ENCODE results near the gene MYCBP2. TPM values are rescaled to one million over a fixed set of nuclear protein-coding genes. Genes with fewer than 3 reads are reported as not detected.

Gene MYCBP2
- total RNA-seq, 1 donor from 2014 or later: 119 TPM

DNA sequence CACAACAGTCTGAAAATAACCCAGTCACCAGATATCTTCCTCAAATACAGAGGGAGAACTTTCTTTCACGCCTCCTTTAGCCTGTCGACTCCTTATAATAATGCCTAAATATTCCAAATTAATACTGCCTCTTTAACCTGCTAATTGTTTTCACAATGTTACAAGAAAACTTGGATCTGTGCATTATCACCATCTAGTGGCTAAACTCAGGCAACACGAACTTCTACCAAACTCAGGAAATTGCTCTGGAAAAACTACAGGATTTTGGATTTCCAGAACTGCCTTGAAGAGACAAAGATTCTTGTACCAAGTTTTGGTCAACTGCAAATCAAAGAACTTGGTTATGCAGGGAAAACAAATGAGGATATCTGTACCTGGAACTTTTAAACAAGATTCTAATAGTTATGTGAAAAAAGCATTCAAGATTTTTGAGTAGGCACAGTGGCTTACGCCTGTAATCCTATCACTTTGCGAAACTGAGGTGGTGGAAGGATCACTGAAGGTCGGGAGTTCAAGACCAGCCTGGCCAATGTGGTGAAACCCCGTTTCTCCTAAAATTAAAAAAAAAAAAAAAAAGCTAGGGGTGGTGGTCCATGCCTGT, 324.2 kb downstream of the MYCBP2 start:
- intact Hi-C loops (cut with micrococcal nuclease): loop anchor here (1.0 kb wide), 2 partner anchors 10 to 22 kb away; partner anchors contain the start of gene CLN5

- intact Hi-C loops (cut with micrococcal nuclease): loop anchor here (1.0 kb wide), 2 partner anchors 10 to 22 kb away; partner anchors contain the start of gene CLN5
Observed at GRCh38 chr13:77001963-77002587, 324.8 kb downstream of the MYCBP2 start.

- intact Hi-C loops (cut with micrococcal nuclease): no loop called here
Observed at GRCh38 chr13:77001540-77001939, 325.4 kb downstream of the MYCBP2 start.

GRCh38 chr13:77000475-77000874, 326.4 kb downstream of the MYCBP2 start:
- intact Hi-C loops (cut with micrococcal nuclease): no loop called here

Other genes with a start within 250 kb of the MYCBP2 start
- gene SCEL, start 208.6 kb upstream of the MYCBP2 start, total RNA-seq: not detected in 2 replicates

All from T-helper 1 cell treated with Interleukin-12 subunit alpha and Interleukin-12 subunit beta and Interleukin-4 antibody, amounts not matched to agents 30 ng/mL and 1 ng/mL, for 36 hours (primary cell).